HG03066 (cell line): ENCODE measurements around the gene AZGP1.
"Not testable (repeated sequence)": the region's sequence is repeated elsewhere in the genome, so short reads cannot be mapped to it uniquely, and the experiment has no call there.

Source experiments
- ATAC-seq: cut with Tn5 transposase; IDR thresholded peaks from one replicate; pipeline ENCODE4 v1.9.1; 2021; ENCODE audit warnings: low read depth; ENCODE audit not compliant: unreplicated experiment

The AZGP1 gene

DNA sequence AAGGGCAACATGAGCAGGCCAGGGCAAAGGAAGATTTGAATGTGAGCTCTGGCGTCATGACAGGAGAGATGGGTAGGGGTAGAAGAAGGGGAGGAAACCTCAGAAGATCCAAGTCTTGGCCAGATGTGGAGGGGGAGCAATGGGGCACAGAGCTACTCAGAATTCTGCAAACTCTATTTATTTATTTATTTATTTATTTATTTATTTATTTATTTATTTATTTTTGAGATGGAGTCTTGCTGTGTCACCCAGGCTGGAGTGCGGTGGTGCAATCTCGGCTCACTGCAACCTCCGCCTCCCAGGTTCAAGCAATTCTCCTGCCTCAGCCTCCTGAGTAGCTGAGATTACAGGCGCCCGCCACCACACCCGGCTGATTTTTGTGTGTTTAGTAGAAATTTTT, 21.2 kb downstream of the AZGP1 start:
- not testable (repeated sequence) for ATAC-seq

DNA sequence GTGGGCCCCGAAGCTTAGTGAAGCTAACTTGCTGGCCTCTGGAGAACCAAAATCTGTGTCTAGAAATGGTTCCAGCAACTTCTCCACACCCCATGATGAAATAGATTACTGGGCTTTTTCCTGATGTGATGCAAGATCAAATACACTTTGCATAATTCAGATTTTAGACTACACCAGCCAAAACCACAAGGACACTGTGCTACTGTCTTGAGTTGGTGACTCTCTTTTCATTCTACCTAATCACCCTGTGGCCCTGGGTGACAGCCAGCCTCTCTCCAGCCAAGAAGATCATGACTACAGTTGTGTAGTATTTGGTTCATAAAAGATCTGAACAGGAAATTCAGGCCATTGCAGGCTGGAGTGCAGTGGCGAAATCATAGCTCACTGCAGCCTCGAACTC, 22.2 kb downstream of the AZGP1 start:
- no peak for ATAC-seq

DNA sequence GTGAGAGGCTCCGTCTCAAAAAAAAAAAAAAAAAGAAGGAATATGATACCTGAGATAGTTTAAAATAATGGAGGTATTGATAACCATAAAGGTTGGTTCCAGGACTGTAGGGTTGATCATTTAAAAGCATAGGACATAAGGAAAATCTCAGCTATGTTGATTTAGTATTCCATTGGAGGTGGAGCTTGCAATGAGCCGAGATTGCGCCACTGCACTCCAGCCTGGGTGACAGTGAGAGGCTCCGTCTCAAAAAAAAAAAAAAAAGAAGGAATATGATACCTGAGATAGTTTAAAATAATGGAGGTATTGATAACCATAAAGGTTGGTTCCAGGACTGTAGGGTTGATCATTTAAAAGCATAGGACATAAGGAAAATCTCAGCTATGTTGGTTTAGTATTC, 23.2 kb downstream of the AZGP1 start:
- not testable (repeated sequence) for ATAC-seq

DNA sequence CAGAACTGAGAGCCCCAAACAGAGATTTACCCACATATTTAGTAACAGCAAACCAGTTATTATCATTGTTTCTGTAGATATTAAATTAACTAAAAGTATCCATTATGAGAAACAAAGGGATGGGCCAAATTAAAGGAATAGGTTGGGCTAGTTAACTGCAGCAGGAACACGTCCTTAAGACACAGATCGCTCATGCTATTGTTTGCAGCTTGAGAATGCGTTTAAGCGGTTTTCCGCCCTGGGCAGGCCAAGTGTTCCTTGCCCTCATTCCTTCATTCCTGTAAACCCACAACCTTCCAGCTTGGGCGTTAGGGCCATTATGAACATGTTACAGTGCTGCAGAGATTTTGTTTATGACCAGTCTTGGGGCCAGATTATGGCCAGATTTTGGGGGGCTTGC, 25.0 kb downstream of the AZGP1 start:
- ATAC-seq, result not testable (repeated sequence)

- no peak for ATAC-seq
Measured at GRCh38 chr7:99949645-99950228, 26.1 kb downstream of the AZGP1 start.

- ATAC-seq, result no peak
Measured at GRCh38 chr7:99947608-99948007, 28.2 kb downstream of the AZGP1 start.

DNA sequence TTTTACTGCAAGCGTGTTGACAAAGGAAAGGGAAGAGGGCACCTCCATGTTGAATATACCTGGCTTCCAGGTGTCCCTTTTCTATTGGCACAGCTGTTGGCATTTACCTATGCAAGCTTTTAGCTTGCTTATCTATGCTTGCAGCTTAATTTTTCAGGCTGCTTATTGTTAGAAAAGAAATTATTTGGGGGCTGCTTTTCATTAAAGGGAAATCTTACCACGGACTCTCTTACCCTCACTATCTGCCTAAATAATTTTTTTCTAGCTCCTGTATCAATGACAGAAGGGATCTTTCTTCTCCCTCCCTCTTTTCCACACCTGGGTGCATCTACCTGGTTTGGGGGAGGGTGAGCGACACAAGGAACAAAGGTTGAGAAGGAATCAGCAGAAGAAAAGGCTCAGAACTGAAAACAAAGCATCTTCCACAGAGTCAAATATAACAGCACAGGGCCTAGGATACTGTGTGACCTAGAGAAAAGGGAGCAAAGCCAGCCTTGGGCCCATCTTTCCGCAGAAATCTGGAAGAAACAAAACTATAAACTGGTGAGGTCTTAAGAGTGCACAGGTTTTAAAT, 31.2 kb downstream of the AZGP1 start:
- no peak for ATAC-seq

DNA sequence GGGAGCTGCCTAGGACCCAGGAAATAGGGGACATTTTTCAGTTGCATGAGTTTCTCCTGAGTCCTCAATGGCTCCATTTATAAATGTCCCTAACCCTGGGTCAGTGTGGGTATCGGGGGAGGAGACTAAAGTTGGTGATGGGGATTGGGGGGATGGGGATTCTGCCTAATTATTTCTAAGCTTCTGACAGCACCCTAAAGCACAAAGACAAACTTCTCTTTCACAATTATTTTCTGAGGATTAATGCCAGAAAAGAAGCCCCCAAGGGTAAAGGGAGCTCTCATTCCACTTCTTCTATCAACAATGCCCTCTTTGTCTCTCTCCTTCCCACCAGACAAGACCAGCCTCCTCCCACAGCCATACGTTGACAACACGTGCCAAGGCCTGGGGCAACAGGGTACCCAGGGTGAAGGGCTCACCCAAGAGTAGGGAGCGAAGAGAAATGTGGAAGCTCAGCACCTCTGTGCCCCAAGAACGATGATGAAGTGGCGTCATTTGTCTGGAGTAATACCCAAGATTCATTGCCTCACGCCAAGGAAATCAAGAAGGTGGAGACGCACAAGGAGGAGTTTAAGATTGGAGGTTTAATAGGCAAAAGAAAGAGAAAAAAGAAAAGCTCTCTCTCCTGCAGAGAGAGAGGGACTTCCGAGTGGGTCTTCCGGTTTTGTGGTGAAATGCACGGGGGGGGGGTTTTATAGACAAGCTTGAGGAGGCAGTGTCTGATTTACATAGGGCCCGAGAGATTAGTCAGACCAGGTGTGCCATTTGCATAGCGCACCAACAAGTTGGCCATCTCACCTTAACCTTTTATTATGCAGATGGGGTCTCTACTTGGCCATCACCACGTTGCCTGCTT, 32.0 kb downstream of the AZGP1 start:
- ATAC-seq, result no peak

DNA sequence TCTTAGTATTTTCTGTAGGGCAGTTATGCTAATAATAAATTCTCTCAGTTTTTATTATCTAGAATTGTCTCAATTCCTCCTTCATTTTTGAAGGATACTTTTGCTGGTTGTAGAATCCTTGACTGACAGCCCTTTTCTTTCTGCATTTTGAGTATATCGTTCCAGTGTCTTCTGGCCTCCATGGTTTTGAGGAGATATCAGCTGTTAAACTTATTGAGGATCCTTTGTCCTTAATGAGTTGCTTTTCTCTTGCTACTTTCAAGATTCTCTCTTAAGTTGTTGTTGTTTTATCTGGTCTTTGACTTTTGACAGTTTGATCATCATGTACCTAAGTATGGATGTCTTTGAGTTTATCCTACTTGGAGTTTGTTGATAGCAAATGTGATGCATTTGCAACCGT, 37.5 kb downstream of the AZGP1 start:
- ATAC-seq, result no peak

GRCh38 chr7:99935009-99935408, 40.8 kb downstream of the AZGP1 start:
- not testable (repeated sequence) for ATAC-seq

DNA sequence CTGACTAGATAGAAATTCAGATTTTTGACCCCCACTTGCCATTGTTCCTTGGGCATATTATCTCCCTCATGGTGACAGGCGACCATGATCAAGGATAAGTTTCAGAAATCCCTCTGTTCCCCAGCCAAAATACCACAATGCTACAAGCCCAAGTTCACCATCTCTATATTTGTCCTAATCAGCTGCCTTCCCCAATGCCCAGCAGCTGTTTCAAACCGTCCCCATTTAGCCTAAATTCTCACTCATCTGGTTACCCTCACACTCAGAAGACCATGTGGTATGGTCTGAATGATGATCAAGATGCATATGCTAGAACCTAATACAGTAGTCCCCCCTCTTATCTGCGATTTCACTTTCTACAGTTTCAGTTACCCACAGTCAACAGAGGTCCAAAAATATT, 45.5 kb downstream of the AZGP1 start:
- ATAC-seq, result no peak

DNA sequence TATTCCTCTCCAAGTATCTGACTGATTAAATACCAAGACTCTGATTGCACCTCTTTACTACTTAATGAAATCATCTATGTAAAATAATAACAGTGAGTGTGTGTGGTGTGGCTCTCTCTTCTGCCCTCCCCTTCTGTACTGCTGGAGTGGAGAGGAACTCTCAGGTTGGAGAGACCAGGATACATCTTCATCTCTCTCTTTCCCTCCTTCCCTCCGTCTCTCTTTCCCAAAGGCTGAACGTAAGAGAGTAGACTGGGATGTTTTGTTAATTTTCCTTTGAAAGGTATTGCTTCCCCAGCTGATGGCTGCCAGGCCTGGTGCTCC, 46.1 kb downstream of the AZGP1 start:
- no peak for ATAC-seq

DNA sequence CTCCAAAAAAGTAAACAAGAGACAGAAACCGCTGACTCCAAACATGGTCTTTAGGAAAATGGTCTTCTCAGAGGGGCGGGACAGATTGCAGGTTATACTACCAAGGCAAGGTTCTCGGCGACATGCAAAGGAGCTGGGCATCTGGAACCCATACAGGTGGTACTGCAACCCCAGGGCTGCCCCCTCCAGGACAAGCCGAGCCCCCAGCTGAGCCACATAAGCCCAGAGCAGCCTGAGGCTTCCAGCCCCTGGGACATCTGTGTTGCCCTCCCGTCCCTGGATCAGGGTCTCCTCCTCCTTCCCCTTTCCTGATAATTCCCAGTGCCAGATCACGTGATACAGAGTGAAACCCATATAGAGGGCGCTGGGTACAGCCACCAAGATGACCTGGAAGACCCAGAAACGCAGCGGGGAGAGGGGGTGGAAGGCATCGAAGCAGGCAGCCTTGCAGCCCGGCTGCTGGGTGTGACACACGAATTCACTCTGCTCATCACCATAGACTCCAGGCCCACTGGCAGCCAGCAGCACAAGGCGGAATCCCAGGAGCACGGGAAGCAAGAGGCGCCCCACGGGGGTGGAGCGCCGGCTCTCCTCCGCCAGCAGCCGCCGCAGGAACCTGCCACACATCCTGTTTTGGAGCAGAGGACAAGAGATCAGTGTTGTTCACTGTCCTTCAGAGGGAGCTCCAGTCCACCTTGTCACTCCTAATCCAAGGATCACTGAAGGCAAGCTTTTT, 46.7 kb downstream of the AZGP1 start, which contains the start of gene GJC3:
TSS of gene GJC3 (minus strand) at position 627 of the 736 bp plus-strand sequence. CDS start at position 627, 0 bp downstream.
- no peak for ATAC-seq

GRCh38 chr7:99928188-99928587, 47.6 kb downstream of the AZGP1 start:
- ATAC-seq, result no peak

DNA sequence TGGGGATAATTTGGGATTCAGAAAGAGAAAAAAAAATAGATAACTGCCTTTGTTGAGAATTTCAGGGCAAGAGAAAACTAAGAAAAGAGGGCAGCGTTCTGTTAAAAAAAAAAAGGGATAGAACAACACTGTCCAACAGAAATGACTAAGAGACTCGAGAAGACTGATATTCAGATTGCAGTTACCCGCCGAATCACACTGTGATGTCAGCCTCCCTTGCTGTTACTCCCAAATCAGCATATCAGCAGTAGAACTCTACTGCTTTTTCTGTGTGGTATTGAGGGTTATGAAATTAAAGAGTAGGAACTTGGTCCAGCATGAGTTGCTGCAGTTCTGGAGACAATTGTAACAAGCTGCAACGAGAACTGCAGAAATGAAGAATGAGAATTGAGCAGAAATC, 48.3 kb downstream of the AZGP1 start:
- ATAC-seq, result no peak

- no peak for ATAC-seq
Measured at GRCh38 chr7:99926321-99926720, 49.5 kb downstream of the AZGP1 start.

GRCh38 chr7:99923200-99923599, 52.6 kb downstream of the AZGP1 start:
- ATAC-seq, result no peak

- ATAC-seq, result no peak
Measured at GRCh38 chr7:99920149-99920548, 55.7 kb downstream of the AZGP1 start.

- peak; percentile 13 for ATAC-seq
Measured at GRCh38 chr7:99919814-99920112, 56.1 kb downstream of the AZGP1 start.

DNA sequence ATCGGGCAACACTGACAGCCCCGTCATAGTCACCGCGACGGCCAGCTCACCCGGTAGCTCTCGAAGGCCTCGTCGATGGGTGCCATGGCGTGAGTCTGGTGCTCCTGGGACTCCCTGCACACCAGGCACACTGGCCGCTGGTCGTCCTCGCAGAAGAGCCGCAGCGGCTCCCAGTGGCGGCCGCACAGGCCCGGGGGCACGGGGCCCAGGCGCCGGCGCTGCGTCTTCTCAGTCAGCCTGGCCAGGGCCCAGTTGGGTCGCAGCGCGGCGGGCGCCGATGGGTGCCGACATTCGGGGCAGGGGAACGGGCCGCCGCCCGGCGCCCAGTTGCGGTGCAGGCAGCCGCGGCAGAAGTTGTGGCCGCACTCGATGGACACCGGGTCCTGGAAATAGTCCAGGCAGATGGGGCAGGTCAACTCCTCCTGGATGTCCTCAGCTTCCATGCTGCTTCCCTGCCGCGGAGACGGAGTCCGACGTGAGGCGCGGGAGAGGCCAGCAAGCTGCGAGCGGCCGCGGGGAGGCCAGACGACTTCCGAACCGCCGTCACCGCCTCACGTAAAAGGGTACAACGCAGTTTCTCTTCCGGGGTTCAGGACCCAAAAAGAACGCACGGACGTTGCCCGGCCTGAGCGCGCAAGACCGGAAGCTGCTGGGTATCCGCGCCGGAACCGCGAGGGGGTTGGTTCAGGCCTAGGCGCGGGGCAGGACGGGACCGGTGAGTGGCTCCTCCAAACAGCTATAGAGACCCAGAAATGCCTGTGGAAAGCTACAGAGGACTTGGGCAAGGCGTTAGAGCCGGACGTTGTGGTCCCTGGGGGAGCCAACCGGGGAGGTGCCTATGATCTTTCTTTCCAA, 56.6 kb downstream of the AZGP1 start, which contains the start of gene TRIM4:
TSS of gene TRIM4 (minus strand) at position 572 of the 855 bp plus-strand sequence. CDS start at position 443, 129 bp downstream.
- ATAC-seq, result peak; percentile 98
